ENCODE measurements around the gene SLC39A5. TPM values are rescaled to one million over a fixed set of nuclear protein-coding genes. Genes with fewer than 3 reads are reported as not detected.

Gene SLC39A5
- total RNA-seq, 1 experiment from 2014 or later = not detected

- Mint-ChIP-seq H3K27me3 (ENCODE audit: insufficient read depth, unreplicated experiment) (no peaks in the 10 kb centered on the region), H3K9me3 (ENCODE audit: unreplicated experiment) (no peaks in the 10 kb centered on the region), H3K36me3 (ENCODE audit: insufficient read depth, unreplicated experiment) (peaks cover 42% of the 10 kb centered on the region), H3K4me1 (ENCODE audit: insufficient read depth, unreplicated experiment) (peaks cover 5% of the 10 kb centered on the region), H3K27ac (ENCODE audit: low read depth, unreplicated experiment) (peak overlapping the region; percentile 3), H3K4me3 (ENCODE audit: unreplicated experiment) (no peak overlapping the region)
- intact Hi-C loops (cut with micrococcal nuclease) = no loop called here
- ChIA-PET CTCF (interaction anchor here (0.6 to 11.0 kb wide), 6 partner anchors 14 to 92 kb away, joined by 3 to 83 read pairs (median 9); partner anchors contain the start of genes ANKRD52, RNF41 and SMARCC2), POLR2A (interaction anchor here (1.4 to 3.8 kb wide), 2 partner anchors 15 to 17 kb away, joined by 6 to 23 read pairs; partner anchors contain the start of genes RNF41 and SMARCC2)
- no peak for DNase-seq (ENCODE audit: unreplicated experiment)
- TF ChIP-seq CTCF (IDR thresholded peaks at IDR 0.05; ENCODE audit: unreplicated experiment) = no peak
- no TSS peak for BruUV-seq (replicated peaks)
Measured at GRCh38 chr12:56204275-56204674, 25.6 kb upstream of the SLC39A5 start.

DNA sequence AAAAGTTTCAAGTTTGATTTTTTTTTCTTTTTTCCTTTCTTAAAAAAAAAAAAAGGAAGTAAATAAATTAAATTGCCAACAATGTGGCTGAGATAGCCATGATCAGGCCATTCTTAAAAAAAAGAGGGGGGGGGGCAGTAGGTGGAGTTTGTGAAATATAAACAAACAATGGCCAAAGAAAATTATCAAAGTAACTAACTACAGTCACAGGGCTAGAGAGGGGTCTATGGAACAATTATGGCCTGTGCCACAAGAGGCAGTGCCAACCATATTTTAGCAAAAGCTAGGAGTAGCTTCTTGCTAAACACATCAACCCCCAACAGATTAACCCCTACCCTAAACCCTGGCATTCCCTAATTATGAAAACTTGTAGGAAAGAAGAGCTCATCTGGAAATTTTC, 24.4 kb upstream of the SLC39A5 start:
- no peak overlapping the region for H3K4me3 Mint-ChIP-seq (ENCODE audit: unreplicated experiment)
- peaks cover 5% of the 10 kb centered on the region for H3K4me1 Mint-ChIP-seq (ENCODE audit: insufficient read depth, unreplicated experiment)
- POLR2A ChIA-PET = interaction anchor here (0.7 to 3.8 kb wide), 4 partner anchors 16 to 77 kb away, joined by 4 to 25 read pairs (median 14); partner anchors contain the start of genes ESYT1, RNF41 and SMARCC2
- no peak for DNase-seq (ENCODE audit: unreplicated experiment)
- peaks cover 53% of the 10 kb centered on the region for H3K36me3 Mint-ChIP-seq (ENCODE audit: insufficient read depth, unreplicated experiment)
- BruUV-seq (replicated peaks) = no TSS peak
- no peak overlapping the region for H3K27ac Mint-ChIP-seq (ENCODE audit: low read depth, unreplicated experiment)
- CTCF ChIA-PET = interaction anchor here (0.6 to 11.0 kb wide), 9 partner anchors 12 to 256 kb away, joined by 3 to 83 read pairs (median 5); partner anchors contain the start of genes ANKRD52, RNF41 and SMARCC2
- intact Hi-C loops (cut with micrococcal nuclease) = no loop called here
- H3K27me3 Mint-ChIP-seq (ENCODE audit: insufficient read depth, unreplicated experiment) = no peaks in the 10 kb centered on the region
- no peak for TF ChIP-seq CTCF (IDR thresholded peaks at IDR 0.05; ENCODE audit: unreplicated experiment)
- H3K9me3 Mint-ChIP-seq (ENCODE audit: unreplicated experiment) = no peaks in the 10 kb centered on the region

GRCh38 chr12:56206452-56207166, 23.2 kb upstream of the SLC39A5 start:
- intact Hi-C loops (cut with micrococcal nuclease) = no loop called here
- DNase-seq (ENCODE audit: unreplicated experiment) = peak; percentile 54
- H3K27me3 Mint-ChIP-seq (ENCODE audit: insufficient read depth, unreplicated experiment) = no peaks in the 10 kb centered on the region
- H3K4me3 Mint-ChIP-seq (ENCODE audit: unreplicated experiment) = no peak overlapping the region
- H3K27ac Mint-ChIP-seq (ENCODE audit: low read depth, unreplicated experiment) = no peak overlapping the region
- peaks cover 5% of the 10 kb centered on the region for H3K4me1 Mint-ChIP-seq (ENCODE audit: insufficient read depth, unreplicated experiment)
- H3K36me3 Mint-ChIP-seq (ENCODE audit: insufficient read depth, unreplicated experiment) = peaks cover 65% of the 10 kb centered on the region
- ChIA-PET POLR2A (interaction anchor here (0.6 to 2.8 kb wide), 4 partner anchors 9 to 51 kb away, joined by 3 to 25 read pairs (median 5); partner anchors contain the start of genes ANKRD52 and RNF41), CTCF (interaction anchor here (0.5 to 11.0 kb wide), 15 partner anchors 8 to 405 kb away, joined by 3 to 83 read pairs (median 3); partner anchors contain the start of genes RNF41 and SMARCC2)
- BruUV-seq (replicated peaks) = no TSS peak
- no peaks in the 10 kb centered on the region for H3K9me3 Mint-ChIP-seq (ENCODE audit: unreplicated experiment)
- peak; percentile 28 for TF ChIP-seq CTCF (IDR thresholded peaks at IDR 0.05; ENCODE audit: unreplicated experiment)

GRCh38 chr12:56208006-56208405, 21.8 kb upstream of the SLC39A5 start:
- intact Hi-C loops (cut with micrococcal nuclease) = no loop called here
- H3K4me1 Mint-ChIP-seq (ENCODE audit: insufficient read depth, unreplicated experiment) = peaks cover 5% of the 10 kb centered on the region
- no peak overlapping the region for H3K27ac Mint-ChIP-seq (ENCODE audit: low read depth, unreplicated experiment)
- ChIA-PET CTCF (interaction anchor here (0.6 to 11.0 kb wide), 10 partner anchors 10 to 489 kb away, joined by 3 to 83 read pairs (median 3); partner anchors contain the start of genes RNF41 and SMARCC2), POLR2A (interaction anchor here (1.7 to 2.8 kb wide), 3 partner anchors 9 to 13 kb away, joined by 4 to 25 read pairs (median 6); partner anchors contain the start of gene RNF41)
- H3K4me3 Mint-ChIP-seq (ENCODE audit: unreplicated experiment) = no peak overlapping the region
- peaks cover 79% of the 10 kb centered on the region for H3K36me3 Mint-ChIP-seq (ENCODE audit: insufficient read depth, unreplicated experiment)
- DNase-seq (ENCODE audit: unreplicated experiment) = no peak
- no peaks in the 10 kb centered on the region for H3K9me3 Mint-ChIP-seq (ENCODE audit: unreplicated experiment)
- BruUV-seq (replicated peaks) = no TSS peak
- no peaks in the 10 kb centered on the region for H3K27me3 Mint-ChIP-seq (ENCODE audit: insufficient read depth, unreplicated experiment)
- TF ChIP-seq CTCF (IDR thresholded peaks at IDR 0.05; ENCODE audit: unreplicated experiment) = no peak

Data from MCF 10A (cell line).